GM08714 (cell line): Measurements from ENCODE around the gene PTPRN2.

ENCODE experiments used
- H3K4me3 ChIP-seq: fragments of 200-500 bp; sonication (Bioruptor generic); 2 replicates; pipeline ENCODE4 v1.5.1; 2014; ENCODE audit warnings: mild to moderate bottlenecking, low read length, inconsistent platforms
- ZNF274 ChIP-seq: IDR thresholded peaks from 2 replicates; pipeline ENCODE4 v1.6.1; 2012; ENCODE audit warnings: mild to moderate bottlenecking, low read depth, low read length

The PTPRN2 gene

GRCh38 chr7:158143196-158144120, 444.2 kb downstream of the PTPRN2 start:
- no peak overlapping the region for H3K4me3 ChIP-seq
- no peak for TF ChIP-seq ZNF274

GRCh38 chr7:158142657-158143056, 445.0 kb downstream of the PTPRN2 start:
- no peak overlapping the region for H3K4me3 ChIP-seq
- TF ChIP-seq ZNF274: no peak

- TF ChIP-seq ZNF274: no peak
- no peak overlapping the region for H3K4me3 ChIP-seq
Observed at GRCh38 chr7:158141806-158142518, 445.7 kb downstream of the PTPRN2 start.

- TF ChIP-seq ZNF274: no peak
- no peak overlapping the region for H3K4me3 ChIP-seq
Observed at GRCh38 chr7:158141221-158141582, 446.4 kb downstream of the PTPRN2 start.

- no peak for TF ChIP-seq ZNF274
- H3K4me3 ChIP-seq: no peak overlapping the region
Observed at GRCh38 chr7:158140538-158141220, 446.9 kb downstream of the PTPRN2 start.

GRCh38 chr7:158139499-158139898, 448.1 kb downstream of the PTPRN2 start:
- TF ChIP-seq ZNF274: no peak
- no peak overlapping the region for H3K4me3 ChIP-seq

GRCh38 chr7:158138329-158138597, 449.4 kb downstream of the PTPRN2 start:
- TF ChIP-seq ZNF274: no peak
- no peak overlapping the region for H3K4me3 ChIP-seq

- no peak overlapping the region for H3K4me3 ChIP-seq
- TF ChIP-seq ZNF274: no peak
Observed at GRCh38 chr7:158137516-158138328, 449.9 kb downstream of the PTPRN2 start.

- no peak for TF ChIP-seq ZNF274
- no peak overlapping the region for H3K4me3 ChIP-seq
Observed at GRCh38 chr7:158135931-158136330, 451.7 kb downstream of the PTPRN2 start.

- TF ChIP-seq ZNF274: no peak
- no peak overlapping the region for H3K4me3 ChIP-seq
Observed at GRCh38 chr7:158134824-158135223, 452.8 kb downstream of the PTPRN2 start.

GRCh38 chr7:158133515-158134271, 453.9 kb downstream of the PTPRN2 start:
- no peak overlapping the region for H3K4me3 ChIP-seq
- TF ChIP-seq ZNF274: no peak

GRCh38 chr7:158133057-158133456, 454.6 kb downstream of the PTPRN2 start:
- H3K4me3 ChIP-seq: no peak overlapping the region
- TF ChIP-seq ZNF274: no peak

GRCh38 chr7:158130023-158130409, 457.6 kb downstream of the PTPRN2 start:
- TF ChIP-seq ZNF274: no peak
- no peak overlapping the region for H3K4me3 ChIP-seq
